GM12872 (cell line): ENCODE results near the gene ANKFN1.

Experiments
- CTCF ChIP-seq: IDR thresholded peaks from 3 replicates; pipeline ENCODE4 v1.5.1; 2011; ENCODE audit warnings: low read depth, mild to moderate bottlenecking, low read length, moderate library complexity; ENCODE audit not compliant: insufficient read depth

Gene ANKFN1

GRCh38 chr17:56448371-56448770 is 295.1 kb downstream of the ANKFN1 start:
- no peak for TF ChIP-seq CTCF

GRCh38 chr17:56449176-56449575 is 295.9 kb downstream of the ANKFN1 start:
- no peak for TF ChIP-seq CTCF

GRCh38 chr17:56451629-56452028 is 298.4 kb downstream of the ANKFN1 start:
- TF ChIP-seq CTCF: no peak

GRCh38 chr17:56452461-56452860 is 299.2 kb downstream of the ANKFN1 start:
- TF ChIP-seq CTCF: no peak

GRCh38 chr17:56457501-56457900 is 304.2 kb downstream of the ANKFN1 start:
- no peak for TF ChIP-seq CTCF

GRCh38 chr17:56465886-56466285 is 312.6 kb downstream of the ANKFN1 start:
- no peak for TF ChIP-seq CTCF

- TF ChIP-seq CTCF: no peak
Measured at GRCh38 chr17:56468840-56469239, 315.6 kb downstream of the ANKFN1 start.

- TF ChIP-seq CTCF: no peak
Measured at GRCh38 chr17:56471696-56472095, 318.4 kb downstream of the ANKFN1 start.
